GM21528 (cell line): ENCODE data around the gene TMEM164.
A peak's percentile ranks its signal among the peaks of the same experiment; 100 is the strongest.

Experiments used
- ATAC-seq: cut with Tn5 transposase; IDR thresholded peaks from one replicate; pipeline ENCODE4 v1.9.1; 2021; ENCODE audit warnings: mild to moderate bottlenecking, moderate library complexity; ENCODE audit not compliant: unreplicated experiment, low FRiP score

Gene TMEM164

GRCh38 chrX:110159865-110160264, 157.0 kb downstream of the TMEM164 start:
- no peak for ATAC-seq

- no peak for ATAC-seq
Observed at GRCh38 chrX:110161361-110161686, 158.4 kb downstream of the TMEM164 start.

- ATAC-seq: no peak
Observed at GRCh38 chrX:110162131-110162530, 159.2 kb downstream of the TMEM164 start.

- ATAC-seq: no peak
Observed at GRCh38 chrX:110162867-110163266, 160.0 kb downstream of the TMEM164 start.

GRCh38 chrX:110163488-110163887, 160.6 kb downstream of the TMEM164 start:
- ATAC-seq: no peak

- no peak for ATAC-seq
Observed at GRCh38 chrX:110167952-110168451, 165.1 kb downstream of the TMEM164 start.

- ATAC-seq: no peak
Observed at GRCh38 chrX:110168585-110168984, 165.7 kb downstream of the TMEM164 start.

GRCh38 chrX:110170029-110170428, 167.1 kb downstream of the TMEM164 start:
- no peak for ATAC-seq

GRCh38 chrX:110171442-110171841, 168.5 kb downstream of the TMEM164 start:
- ATAC-seq: no peak

- peak; percentile 99 for ATAC-seq
Observed at GRCh38 chrX:110172215-110172614, 169.3 kb downstream of the TMEM164 start.

GRCh38 chrX:110173192-110174175, 170.6 kb downstream of the TMEM164 start:
- ATAC-seq: no peak

GRCh38 chrX:110175146-110175545, 172.2 kb downstream of the TMEM164 start:
- ATAC-seq: no peak

- no peak for ATAC-seq
Observed at GRCh38 chrX:110175696-110176095, 172.8 kb downstream of the TMEM164 start.

GRCh38 chrX:110178179-110178865, 175.4 kb downstream of the TMEM164 start:
- no peak for ATAC-seq

- no peak for ATAC-seq
Observed at GRCh38 chrX:110180176-110180927, 177.4 kb downstream of the TMEM164 start.

GRCh38 chrX:110180928-110181310, 178.0 kb downstream of the TMEM164 start:
- no peak for ATAC-seq

GRCh38 chrX:110181459-110182137, 178.7 kb downstream of the TMEM164 start:
- ATAC-seq: no peak

GRCh38 chrX:110182362-110182761, 179.4 kb downstream of the TMEM164 start:
- no peak for ATAC-seq

- no peak for ATAC-seq
Observed at GRCh38 chrX:110182865-110183264, 180.0 kb downstream of the TMEM164 start.

GRCh38 chrX:110183314-110183713, 180.4 kb downstream of the TMEM164 start:
- ATAC-seq: no peak
